NB4 (cell line): ENCODE measurements around the gene MGAT5B.

Source experiments
- DNase-seq: peaks from one replicate; pipeline ENCODE4 v3.0.0; 2010; ENCODE audit warnings: low read depth
- H3K4me3 ChIP-seq: one replicate; pipeline ENCODE4 v1.5.1; 2011; ENCODE audit warnings: mild to moderate bottlenecking, low read depth, low read length, moderate library complexity
- CTCF ChIP-seq: IDR thresholded peaks from one replicate; pipeline ENCODE4 v1.5.1; 2012; ENCODE audit warnings: low read depth, low read length
- MAX ChIP-seq: IDR thresholded peaks from 2 replicates; pipeline ENCODE4 v1.6.1; 2011; ENCODE audit warnings: low read depth, low read length
- MYC ChIP-seq: IDR thresholded peaks from 2 replicates; pipeline ENCODE4 v1.6.1; 2011; ENCODE audit warnings: low read depth, low read length
- POLR2A ChIP-seq: IDR thresholded peaks from 2 replicates; pipeline ENCODE4 v1.6.1; 2011; ENCODE audit warnings: mild to moderate bottlenecking; ENCODE audit not compliant: insufficient read length; ENCODE audit errors: extremely low read depth

Gene MGAT5B

DNA sequence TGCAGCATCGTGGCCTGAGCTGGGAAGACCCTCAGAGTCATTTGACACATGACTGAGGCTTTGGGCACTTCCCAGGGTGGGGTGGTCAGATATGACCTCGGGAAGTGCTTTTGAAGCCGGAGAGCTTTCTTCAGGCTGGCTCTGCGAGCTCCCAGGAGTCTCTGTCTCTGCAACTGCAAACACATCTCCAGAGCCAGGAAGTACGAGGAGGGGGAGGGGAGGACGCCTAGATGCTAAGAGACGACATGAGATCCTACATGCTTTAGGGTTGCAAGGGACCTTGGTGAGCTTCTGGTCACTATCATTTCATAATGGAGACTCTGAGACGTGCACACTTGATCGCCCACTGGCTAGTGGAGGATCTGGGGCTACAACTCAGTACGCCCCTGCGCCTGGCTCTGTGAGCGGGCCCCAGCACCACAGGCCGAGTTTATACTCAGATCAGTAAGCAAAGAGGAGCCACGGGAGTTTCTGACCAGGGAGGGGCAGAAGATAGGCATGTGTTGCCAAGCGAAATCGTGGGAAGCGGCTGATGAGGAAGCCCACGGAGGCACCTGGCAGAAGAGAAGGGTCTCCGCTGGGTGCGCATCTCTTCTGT is 527 bp upstream of the MGAT5B start:
- TF ChIP-seq CTCF = no peak
- TF ChIP-seq POLR2A = no peak
- no peak for TF ChIP-seq MAX
- no peak for TF ChIP-seq MYC
- no peak for DNase-seq
- H3K4me3 ChIP-seq = no peak overlapping the region

- DNase-seq = no peak
- no peak for TF ChIP-seq MYC
- no peak for TF ChIP-seq MAX
- H3K4me3 ChIP-seq = no peak overlapping the region
Observed at GRCh38 chr17:76868669-76869495, 678 bp downstream of the MGAT5B start.

DNA sequence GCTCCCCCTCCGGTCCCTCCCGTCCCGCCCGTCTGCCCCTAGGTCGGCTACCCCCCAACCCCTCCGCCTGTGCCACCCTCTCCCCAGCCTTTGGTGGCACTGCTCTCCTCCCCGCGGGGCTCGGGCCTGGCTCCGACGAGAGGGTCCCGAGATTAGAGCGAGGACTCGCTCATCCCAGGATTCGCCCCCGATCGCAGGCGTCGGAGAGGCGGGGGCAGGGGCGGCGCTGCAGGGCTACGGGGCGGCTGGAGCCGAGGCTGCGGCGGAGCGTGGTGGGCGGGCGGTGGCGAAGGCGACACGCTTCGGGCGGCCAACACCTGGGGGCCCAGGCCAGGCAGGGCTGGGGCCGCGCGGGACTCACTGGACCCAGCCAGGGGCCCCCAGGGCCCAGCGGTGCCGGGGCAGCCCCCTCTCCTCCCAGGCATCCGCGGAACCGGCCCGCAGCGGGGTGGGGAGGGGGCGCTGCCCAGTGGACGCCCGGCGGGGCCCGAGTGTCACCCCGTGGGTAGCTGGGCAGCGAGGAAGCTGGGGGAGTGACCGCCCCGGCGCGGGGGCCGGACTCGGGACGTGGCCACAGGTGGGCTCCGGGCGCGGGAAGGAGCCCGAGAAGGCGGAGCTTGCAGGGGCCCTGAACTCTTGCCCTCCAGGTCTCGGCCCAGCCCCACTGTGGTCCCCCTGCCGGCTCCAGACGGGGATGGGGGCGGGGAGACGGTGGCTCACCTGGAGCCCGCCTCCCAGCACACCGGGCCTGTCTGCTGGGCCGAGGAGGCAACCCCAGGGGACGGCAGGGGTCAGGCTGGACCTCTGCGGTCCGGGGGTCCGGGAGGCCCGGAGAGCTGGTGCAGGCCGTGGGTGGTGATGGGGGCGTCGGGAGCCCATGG is 1.5 kb downstream of the MGAT5B start:
- DNase-seq = no peak
- H3K4me3 ChIP-seq = no peak overlapping the region
- TF ChIP-seq MYC (no peak), POLR2A (no peak), CTCF (no peak), MAX (no peak)

DNA sequence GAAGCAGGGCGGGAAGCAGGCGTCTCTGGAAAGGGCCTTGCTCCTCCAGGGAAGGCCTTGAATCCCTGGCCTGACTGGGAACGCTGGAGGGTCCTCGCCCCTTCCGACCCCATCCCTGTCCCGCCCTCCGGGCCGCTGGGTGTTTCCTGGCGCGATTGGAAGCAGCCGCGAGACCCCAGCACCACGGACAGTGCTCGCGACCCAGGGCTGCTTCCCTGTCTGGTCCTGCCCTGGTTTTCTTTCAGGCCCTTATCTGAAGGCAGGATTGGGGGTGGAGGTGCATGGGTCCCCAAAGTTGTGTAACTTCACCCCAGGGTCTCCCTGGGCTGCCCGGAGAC is 2.1 kb downstream of the MGAT5B start:
- H3K4me3 ChIP-seq = no peak overlapping the region
- TF ChIP-seq MYC (no peak), POLR2A (no peak), CTCF (no peak), MAX (no peak)
- DNase-seq = peak; percentile 37

- no peak for DNase-seq
- TF ChIP-seq CTCF (no peak), MAX (no peak), POLR2A (no peak), MYC (no peak)
- H3K4me3 ChIP-seq = no peak overlapping the region
Observed at GRCh38 chr17:76871668-76872067, 3.5 kb downstream of the MGAT5B start.
